KG1 (cell line): ENCODE measurements around the gene ZNF777.
"Not testable (repeated sequence)": the region's sequence is repeated elsewhere in the genome, so short reads cannot be mapped to it uniquely, and the experiment has no call there.

Source experiments
- DNase-seq: peaks from one replicate; lab custom pipeline; 2025; lab: John Stamatoyannopoulos, UW

ZNF777 gene

GRCh38 chr7:149450821-149451220 lies 10.0 kb downstream of the ZNF777 start:
- DNase-seq: no peak

GRCh38 chr7:149449897-149450296 lies 11.0 kb downstream of the ZNF777 start:
- DNase-seq: no peak

- no peak for DNase-seq
Observed at GRCh38 chr7:149448961-149449360, 11.9 kb downstream of the ZNF777 start.

- not testable (repeated sequence) for DNase-seq
Observed at GRCh38 chr7:149446026-149446425, 14.8 kb downstream of the ZNF777 start.

- DNase-seq: no peak
Observed at GRCh38 chr7:149444287-149444686, 16.6 kb downstream of the ZNF777 start.

GRCh38 chr7:149443523-149443922 lies 17.3 kb downstream of the ZNF777 start:
- DNase-seq: no peak

- no peak for DNase-seq
Observed at GRCh38 chr7:149442924-149443323, 17.9 kb downstream of the ZNF777 start.

GRCh38 chr7:149440222-149440621 lies 20.6 kb downstream of the ZNF777 start:
- DNase-seq: no peak

- DNase-seq: no peak
Observed at GRCh38 chr7:149436358-149436757, 24.5 kb downstream of the ZNF777 start.

- no peak for DNase-seq
Observed at GRCh38 chr7:149433124-149433523, 27.7 kb downstream of the ZNF777 start.

GRCh38 chr7:149432121-149432691 lies 28.7 kb downstream of the ZNF777 start:
- no peak for DNase-seq

- no peak for DNase-seq
Observed at GRCh38 chr7:149431486-149432120, 29.3 kb downstream of the ZNF777 start.

GRCh38 chr7:149430192-149430591 lies 30.7 kb downstream of the ZNF777 start:
- no peak for DNase-seq

- no peak for DNase-seq
Observed at GRCh38 chr7:149427893-149428292, 33.0 kb downstream of the ZNF777 start.

- no peak for DNase-seq
Observed at GRCh38 chr7:149427096-149427680, 33.7 kb downstream of the ZNF777 start.

GRCh38 chr7:149423449-149424110 lies 37.3 kb downstream of the ZNF777 start:
- DNase-seq: no peak

GRCh38 chr7:149422914-149423301 lies 38.0 kb downstream of the ZNF777 start:
- no peak for DNase-seq

- peak; percentile 3 for DNase-seq
Observed at GRCh38 chr7:149422162-149422913, 38.5 kb downstream of the ZNF777 start.

- DNase-seq: no peak
Observed at GRCh38 chr7:149420006-149420405, 40.9 kb downstream of the ZNF777 start.

GRCh38 chr7:149415391-149416071 lies 45.3 kb downstream of the ZNF777 start:
- no peak for DNase-seq

GRCh38 chr7:149414745-149415390 lies 46.0 kb downstream of the ZNF777 start:
- DNase-seq: no peak
